ENCODE results near the gene TUFT1. TPM values are rescaled to one million over a fixed set of nuclear protein-coding genes. Genes with fewer than 3 reads are reported as not detected.

The TUFT1 gene
- total and polyA plus RNA-seq, 2 of the 8 experiments (the other 6 are each of a cell fraction or from before 2014, with no cell fraction given): 7.3 to 10.4 TPM

DNA sequence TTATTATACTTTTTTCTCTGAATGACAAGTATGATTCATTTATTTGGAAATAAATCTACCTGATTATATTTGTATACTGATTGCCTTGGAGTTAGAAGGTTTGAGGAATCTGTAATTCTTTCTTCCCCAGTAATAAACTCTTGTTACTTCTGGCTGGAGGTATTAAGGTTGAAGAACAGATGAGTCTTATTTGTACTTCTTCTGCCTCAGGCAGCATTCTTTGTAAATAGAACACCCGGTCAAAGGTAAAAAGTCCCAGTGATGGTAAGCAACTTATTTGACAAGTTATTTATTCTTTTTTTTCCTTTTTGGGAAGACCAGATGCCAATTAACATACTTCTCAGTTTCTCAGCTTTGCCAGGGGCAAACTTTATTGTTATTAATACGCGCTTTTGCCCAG is 84.7 kb downstream of the TUFT1 start:
- no peak overlapping the region for H4K5ac ChIP-seq (ENCODE audit: insufficient read length, low read depth, low read length)
- ChIA-PET POLR2A (ENCODE audit: partially characterized antibody) (no interaction called here), CTCF (ENCODE audit: partially characterized antibody) (interaction anchor here (0.8 to 0.9 kb wide), 2 partner anchors 31 to 174 kb away, joined by 3 read pairs; no protein-coding TSS in a partner anchor)
- no peak overlapping the region for H3K9ac ChIP-seq (replicated peaks in 1 of 4; ENCODE audit: extremely low read depth in 1 of 4, low read depth in 3 of 4, low read length in 3 of 4)
- H3K23ac ChIP-seq (ENCODE audit: insufficient read length): no peak overlapping the region
- no peaks in the 10 kb centered on the region for H3K23me2 ChIP-seq (ENCODE audit: low read depth, low read length)
- H3K18ac ChIP-seq (ENCODE audit: extremely low read depth, low read length): no peak overlapping the region
- no peak overlapping the region for H4K91ac ChIP-seq (replicated peaks; ENCODE audit: insufficient read length, low read length)
- no peak for DNase-seq (ENCODE audit: low read depth in 1 of 2, low spot score in 2 of 2)
- no peak overlapping the region for H2BK15ac ChIP-seq (ENCODE audit: low read length)
- H4K8ac ChIP-seq (ENCODE audit: extremely low read depth, insufficient read depth, low read length): no peak overlapping the region
- no peaks in the 10 kb centered on the region for H4K20me1 ChIP-seq (replicated peaks in 1 of 2; ENCODE audit: control insufficient read depth in 1 of 2, insufficient read depth in 2 of 2, low read length in 2 of 2)
- peaks cover 0 to under 1% (median 0%) of the 10 kb centered on the region in 4 experiments; a peak in 1 of 7 replicates for H3K4me1 ChIP-seq (replicated peaks in 1 of 4; ENCODE audit: control insufficient read depth in 3 of 4, insufficient read depth in 4 of 4, low read length in 3 of 4)
- H3K4me3 ChIP-seq (ENCODE audit: extremely low read depth in 1 of 4, insufficient read depth in 2 of 4, low read depth in 3 of 4, low read length in 4 of 4): no peak overlapping the region
- H3K14ac ChIP-seq (ENCODE audit: insufficient read length): no peak overlapping the region
- no peaks in the 10 kb centered on the region; a peak in 1 of 8 replicates for H3K36me3 ChIP-seq (ENCODE audit: control insufficient read depth in 2 of 4, insufficient read depth in 4 of 4, low read length in 3 of 4)
- H2BK12ac ChIP-seq (ENCODE audit: low read depth, low read length): no peak overlapping the region
- H3K9me3 ChIP-seq (ENCODE audit: insufficient read depth in 2 of 2, low read depth in 1 of 2, low read length in 1 of 2): no peaks in the 10 kb centered on the region
- H2BK120ac ChIP-seq (replicated peaks; ENCODE audit: low read depth, low read length): no peak overlapping the region
- H3K4me2 ChIP-seq (ENCODE audit: insufficient read depth in 1 of 2, low read depth in 2 of 2, low read length in 2 of 2): no peak overlapping the region
- H2BK5ac ChIP-seq (ENCODE audit: low read depth, low read length): no peak overlapping the region
- no peak overlapping the region for H3K27ac ChIP-seq (ENCODE audit: low read depth, low read length)
- H3K27me3 ChIP-seq (replicated peaks in 1 of 4; ENCODE audit: control insufficient read depth in 3 of 4, extremely low read depth in 1 of 4, insufficient read depth in 3 of 4, low read length in 3 of 4): no peaks in the 10 kb centered on the region
- TF ChIP-seq EP300 (IDR thresholded peaks at IDR 0.05; ENCODE audit: borderline replicate concordance in 1 of 2, low read depth in 2 of 2, low read length in 2 of 2): no peak
- TF ChIP-seq CBX8 (IDR thresholded peaks at IDR 0.05; ENCODE audit: borderline replicate concordance, low read depth, low read length): no peak
- no peak for TF ChIP-seq KDM1A (IDR thresholded peaks at IDR 0.05; ENCODE audit: borderline replicate concordance, low read length)
- no peak for TF ChIP-seq POU5F1 (IDR thresholded peaks at IDR 0.05; ENCODE audit: low read depth, low read length)
- no peak for TF ChIP-seq ASH2L (IDR thresholded peaks at IDR 0.05; ENCODE audit: low read length)
- H3K79me1 ChIP-seq (ENCODE audit: low read depth, low read length): no peaks in the 10 kb centered on the region
- no peak overlapping the region for H2BK20ac ChIP-seq (ENCODE audit: low read length)
- H3K79me2 ChIP-seq (ENCODE audit: control insufficient read depth in 1 of 2, insufficient read depth in 2 of 2, low read length in 2 of 2): peaks cover 0 to 66% of the 10 kb centered on the region in 2 experiments; a peak in 3 of 4 replicates
- no peak overlapping the region for H2AK5ac ChIP-seq (ENCODE audit: low read depth, low read length)
- FAIRE-seq: no peak
- H3K56ac ChIP-seq (replicated peaks; ENCODE audit: insufficient read length, low read depth, low read length): no peak overlapping the region
- no peak overlapping the region for H2AFZ ChIP-seq (ENCODE audit: low read length)
- H3K4ac ChIP-seq (replicated peaks; ENCODE audit: insufficient read length, low read depth, low read length): no peak overlapping the region
- 97% methylated on average over 3 of the region's 3 CpGs; no CpG with 5 or more reads in 1 of the 2 experiments for WGBS, 2 experiments (ENCODE audit: extremely low coverage in 1 of 2, insufficient coverage in 1 of 2, insufficient read length in 1 of 2, insufficient replicate concordance in 2 of 2, low coverage in 1 of 2, low lambda C conversion rate in 2 of 2, missing lambda C conversion rate in 1 of 2)
